GM18909 (cell line): Measurements from ENCODE around the gene LRP6.
A peak's percentile ranks its signal among the peaks of the same experiment; 100 is the strongest.

Source experiments
- ATAC-seq: cut with Tn5 transposase; IDR thresholded peaks from one replicate; pipeline ENCODE4 v1.9.1; 2021; ENCODE audit warnings: mild to moderate bottlenecking; ENCODE audit not compliant: unreplicated experiment, poor library complexity

The LRP6 gene

DNA sequence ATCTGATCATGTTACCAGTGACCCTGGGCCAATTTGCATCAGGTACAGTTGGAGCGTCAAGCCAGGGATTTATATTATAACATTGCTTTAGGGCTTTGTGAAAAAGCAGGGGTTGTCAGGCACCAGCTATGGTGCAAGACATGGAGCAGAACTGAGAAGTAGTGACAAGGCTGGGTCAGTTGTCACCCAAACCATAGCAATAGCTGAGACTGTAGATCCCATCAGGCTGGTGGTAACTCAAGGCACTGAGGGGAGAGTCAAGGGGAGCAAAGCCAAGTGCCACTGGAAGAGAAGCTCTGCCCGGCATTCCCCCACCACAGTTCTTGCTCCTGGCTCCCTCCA, 179.2 kb downstream of the LRP6 start:
- ATAC-seq = no peak

DNA sequence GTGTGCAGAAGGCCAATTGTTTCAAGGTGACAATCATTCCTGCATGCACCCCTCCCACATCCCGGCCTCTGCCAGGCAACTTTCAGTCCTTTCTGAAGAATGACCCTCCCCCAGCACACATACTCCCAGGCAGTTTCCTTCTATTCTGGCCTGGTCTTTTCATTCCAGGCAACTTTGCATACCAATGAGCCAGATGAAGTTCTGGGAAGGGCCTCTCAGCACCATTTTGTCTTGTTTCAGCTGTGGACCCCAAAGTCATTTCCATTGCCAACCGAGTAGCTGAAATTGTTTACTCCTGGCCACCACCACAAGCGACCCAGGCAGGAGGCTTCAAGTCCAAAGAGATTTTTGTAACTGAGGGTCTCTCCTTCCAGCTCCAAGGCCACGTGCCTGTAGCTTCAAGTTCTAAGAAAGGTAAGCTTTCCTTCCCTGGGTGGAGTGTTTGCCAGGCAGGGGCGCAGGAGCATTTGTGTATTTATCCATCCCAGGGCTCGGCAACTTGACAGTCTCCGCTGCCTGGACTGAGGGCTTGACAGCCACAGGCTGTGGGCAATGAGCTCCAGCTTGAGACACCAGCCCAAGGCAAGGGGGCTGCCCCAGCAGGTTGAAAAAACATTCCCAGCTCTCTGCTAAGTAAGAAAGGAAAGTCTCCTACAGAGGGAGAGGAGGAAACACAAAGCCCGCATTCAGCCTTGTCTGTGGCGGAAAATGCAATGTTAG, 179.7 kb downstream of the LRP6 start:
- ATAC-seq = no peak

DNA sequence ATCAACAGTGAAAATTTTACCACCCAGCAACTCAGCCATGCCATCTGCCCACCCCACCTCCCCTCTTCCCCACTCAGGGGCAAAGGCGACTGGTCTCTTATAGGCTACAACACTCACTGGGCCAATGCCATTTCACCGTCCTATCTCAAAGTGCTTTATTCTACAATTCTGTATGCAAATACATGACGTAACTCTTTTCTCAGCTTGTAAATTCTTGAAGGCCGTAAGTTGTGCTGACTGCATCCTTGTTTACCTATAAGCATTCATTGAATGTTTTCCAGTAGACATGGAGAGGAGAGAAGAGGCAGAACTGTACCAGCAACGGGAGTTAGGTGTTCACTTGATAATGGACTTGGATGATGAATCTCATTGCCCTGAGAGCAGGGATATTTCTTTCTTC, 180.5 kb downstream of the LRP6 start:
- ATAC-seq = no peak

DNA sequence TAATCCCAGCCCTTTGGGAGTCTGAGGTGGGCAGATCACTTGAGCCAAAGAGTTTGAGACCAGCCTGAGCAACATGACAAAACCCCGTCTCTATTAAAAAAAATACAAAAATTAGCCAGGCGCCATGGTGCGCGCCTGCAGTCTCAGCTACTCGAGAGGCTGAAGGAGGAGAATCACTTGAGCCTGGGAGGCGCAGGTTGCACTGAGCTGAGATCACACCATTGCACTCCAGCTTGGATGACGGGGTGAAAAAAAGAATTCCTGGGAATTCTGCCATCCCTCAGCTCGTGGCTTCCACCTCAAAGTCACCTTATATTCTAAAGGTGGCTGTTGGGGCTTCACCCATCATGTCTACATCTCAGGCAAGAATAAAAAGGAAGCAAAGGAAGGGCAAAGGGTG, 183.2 kb downstream of the LRP6 start:
- ATAC-seq = no peak

DNA sequence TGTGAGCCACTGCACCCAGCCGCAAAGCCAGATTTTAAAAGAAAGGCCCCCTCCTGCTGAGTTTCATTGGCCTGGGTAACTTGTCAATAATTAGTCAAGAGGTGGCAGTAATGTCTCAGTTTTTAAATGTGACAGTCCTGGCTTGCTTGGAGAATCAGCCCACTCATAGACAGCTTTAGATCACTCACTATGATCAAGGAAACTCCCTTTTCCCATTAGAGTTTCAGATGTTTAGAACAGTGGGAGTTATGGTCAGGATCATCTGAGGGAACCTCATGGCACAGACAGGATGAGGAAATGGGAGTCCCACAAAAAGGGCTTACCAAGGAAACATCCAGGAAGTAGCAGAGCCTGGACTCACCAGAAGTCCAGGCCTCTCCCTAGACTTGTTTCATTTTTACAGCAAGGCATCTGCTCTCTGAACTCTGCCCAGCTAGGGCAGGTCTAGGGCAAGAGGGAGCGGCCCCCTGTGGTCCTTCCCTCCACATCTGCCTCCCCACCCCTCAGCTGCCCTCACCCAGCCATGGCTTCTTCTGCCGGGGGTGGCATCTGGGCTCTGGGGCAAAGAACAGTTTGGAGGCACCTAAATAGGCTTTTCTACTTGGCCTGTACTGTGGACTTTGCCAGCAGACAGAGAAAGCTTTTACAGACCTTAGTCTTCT, 184.9 kb downstream of the LRP6 start:
- peak; percentile 68 for ATAC-seq

DNA sequence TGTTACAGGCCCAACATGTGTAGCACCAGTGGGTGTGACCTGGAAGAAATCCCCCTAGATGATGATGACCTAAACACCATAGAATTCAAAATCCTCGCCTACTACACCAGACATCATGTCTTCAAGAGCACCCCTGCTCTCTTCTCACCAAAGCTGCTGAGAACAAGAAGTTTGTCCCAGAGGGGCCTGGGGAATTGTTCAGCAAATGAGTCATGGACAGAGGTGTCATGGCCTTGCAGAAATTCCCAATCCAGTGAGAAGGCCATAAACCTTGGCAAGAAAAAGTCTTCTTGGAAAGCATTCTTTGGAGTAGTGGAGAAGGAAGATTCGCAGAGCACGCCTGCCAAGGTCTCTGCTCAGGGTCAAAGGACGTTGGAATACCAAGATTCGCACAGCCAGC, 187.6 kb downstream of the LRP6 start:
- ATAC-seq = no peak

DNA sequence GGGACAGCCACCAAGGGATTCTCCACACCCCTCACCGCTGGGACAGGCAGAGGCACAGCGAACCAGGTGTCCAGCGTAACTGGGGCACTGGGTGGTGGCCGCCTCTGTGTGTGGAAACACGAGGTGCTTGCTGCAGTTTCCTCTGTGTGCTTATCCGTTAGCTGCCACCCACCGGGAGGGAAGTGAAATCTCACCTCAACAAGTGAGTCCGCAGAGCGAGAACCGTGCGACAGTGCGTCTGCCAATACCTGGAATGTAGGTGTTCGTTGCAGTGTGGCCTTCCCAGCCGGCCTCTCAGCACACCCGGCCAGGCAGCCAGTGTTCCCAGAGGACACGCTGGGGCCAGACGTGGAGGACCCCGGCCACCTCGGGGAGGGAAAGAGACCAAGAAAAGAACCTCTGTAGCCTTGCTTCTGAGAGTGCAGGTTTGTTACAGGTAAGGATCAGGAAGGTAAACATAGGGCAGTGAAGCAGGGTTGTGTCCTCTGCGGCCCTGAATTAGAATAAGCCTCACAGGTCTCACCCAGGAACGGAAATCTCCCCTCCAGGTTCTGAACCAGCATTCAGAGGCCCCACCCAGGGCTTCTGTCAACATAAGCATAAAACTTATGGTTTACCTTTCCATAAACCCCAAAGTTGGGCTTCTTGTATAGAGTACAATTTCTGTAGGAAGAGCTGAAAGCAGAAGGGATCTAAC, 194.6 kb downstream of the LRP6 start:
- ATAC-seq = no peak

DNA sequence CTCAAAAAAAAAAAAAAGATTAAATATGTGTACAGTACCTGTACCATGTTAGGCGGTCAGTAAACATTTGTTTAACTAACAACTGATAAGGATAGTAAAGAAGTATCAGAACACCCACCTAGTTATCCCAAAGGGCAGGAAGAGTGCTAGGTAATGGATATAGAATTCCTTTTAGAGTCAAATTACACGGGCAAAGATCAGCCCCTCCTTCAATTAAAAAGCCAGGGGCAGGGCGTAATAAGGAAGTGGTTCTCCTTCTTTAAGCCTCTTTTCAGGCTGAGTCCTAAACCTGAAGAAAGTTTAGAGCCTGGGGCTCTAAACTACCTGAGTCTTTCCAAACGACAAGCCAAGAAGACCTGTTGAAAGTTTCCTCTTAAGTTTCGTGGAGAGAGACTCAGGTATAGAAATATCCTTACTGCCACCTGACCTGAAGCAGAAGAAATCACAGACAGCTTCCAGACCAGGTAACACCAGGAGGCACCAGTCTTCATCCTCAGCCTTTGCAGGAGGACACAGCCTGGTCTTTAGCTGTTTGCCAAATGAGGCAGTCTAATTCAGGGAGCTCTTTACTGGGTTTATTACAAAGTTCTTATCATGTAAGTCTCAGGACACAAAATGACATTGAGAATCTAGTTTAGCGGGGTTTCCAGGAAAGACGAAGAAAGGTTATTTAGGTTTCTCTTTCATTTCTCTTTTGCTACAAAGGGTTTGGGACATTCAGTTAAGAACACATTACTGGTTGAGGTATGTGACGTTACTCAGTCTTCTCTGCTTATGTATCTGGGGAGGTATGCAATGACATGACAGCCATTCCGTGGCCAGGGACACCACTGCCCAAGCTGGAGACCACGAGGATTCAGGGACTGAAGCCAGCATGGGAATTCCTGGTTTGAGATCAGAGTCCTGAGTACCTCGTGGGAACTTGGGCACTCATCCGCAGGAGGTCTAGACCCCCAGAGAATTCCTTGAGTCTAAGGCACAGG, 195.9 kb downstream of the LRP6 start, which contains the start of gene BCL2L14:
Gene BCL2L14, plus strand, starts transcription at position 266 of the 983 bp plus-strand sequence. CDS start 8,367 bp downstream, outside the sequence.
- no peak for ATAC-seq

DNA sequence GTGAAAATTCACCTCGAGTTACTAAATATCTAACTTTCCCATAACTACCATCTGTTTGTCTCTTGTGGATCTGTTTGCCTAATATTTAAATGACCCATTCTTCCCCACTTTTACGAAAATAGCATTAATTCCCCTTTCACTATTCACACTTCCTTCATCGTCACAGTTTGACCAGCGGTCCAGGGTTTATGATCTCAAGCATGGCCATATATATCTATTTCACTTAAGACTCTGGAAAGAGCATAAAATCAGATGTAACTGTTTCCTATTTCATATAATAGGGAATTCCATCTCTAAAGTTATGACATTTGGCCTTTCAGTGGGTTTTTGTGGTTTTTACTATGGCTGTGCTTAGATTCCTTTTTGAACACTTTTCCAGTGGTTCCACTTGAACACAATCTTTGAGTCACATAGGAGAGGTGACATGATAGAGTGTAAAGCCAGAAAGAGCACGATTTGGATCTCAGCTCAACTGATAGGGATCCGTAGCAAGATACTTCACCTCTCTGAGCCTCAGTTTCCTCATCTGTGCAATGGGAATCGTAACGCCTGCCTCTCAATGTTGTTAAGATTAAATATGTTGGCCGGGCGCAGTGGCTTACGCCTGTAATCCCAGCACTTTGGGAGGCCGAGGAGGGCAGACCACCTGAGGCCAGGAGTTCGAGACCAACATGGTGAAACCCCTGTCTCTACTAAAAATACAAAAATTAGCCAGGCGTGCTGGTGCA, 196.9 kb downstream of the LRP6 start:
- ATAC-seq = no peak

DNA sequence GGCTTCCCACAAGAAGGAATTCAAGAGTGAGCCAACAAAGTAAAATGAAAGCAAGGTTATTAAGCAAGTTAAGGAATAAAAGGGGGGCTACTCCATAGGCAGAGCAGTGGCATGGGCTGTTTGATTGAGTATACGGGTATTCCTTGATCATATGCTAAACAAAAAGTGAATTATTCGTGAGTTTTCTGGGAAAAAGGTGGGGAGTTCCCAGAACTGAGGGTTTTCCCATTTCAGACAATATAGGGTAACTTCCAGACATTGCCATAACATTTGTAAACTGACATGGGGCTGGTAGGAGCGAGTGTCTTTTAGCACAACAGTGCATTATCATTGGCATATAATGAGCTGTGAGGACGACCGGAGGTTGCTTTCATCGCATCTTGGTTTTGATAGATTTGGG, 198.1 kb downstream of the LRP6 start:
- ATAC-seq = no peak
